Effector memory CD8-positive, alpha-beta T cell (primary cell): Measurements from ENCODE around the gene UCMA.
"Not testable (repeated sequence)": the region's sequence is repeated elsewhere in the genome, so short reads cannot be mapped to it uniquely, and the experiment has no call there.

ENCODE experiments used
- ATAC-seq: fragments of 150-1000 bp; cut with Tn5 transposase; replicated peaks from 2 replicates; pipeline ENCODE4 v1.10.0; 2021; ENCODE audit warnings: mild to moderate bottlenecking, moderate library complexity
- DNase-seq, 3 experiments: peaks; one replicate each; pipeline ENCODE4 v3.0.0; 2021
- H3K27ac Mint-ChIP-seq, 2 donors: one replicate each; pipeline ENCODE4 v1.8.0; 2022; ENCODE audit warnings: mild to moderate bottlenecking in 2 of 2, mixed read lengths in 2 of 2, moderate library complexity in 2 of 2
- H3K27me3 Mint-ChIP-seq, 2 donors: one replicate each; pipeline ENCODE4 v1.8.0; 2022; ENCODE audit warnings: mixed read lengths in 2 of 2
- H3K36me3 Mint-ChIP-seq: one replicate; pipeline ENCODE4 v1.8.0; 2022; ENCODE audit warnings: mild to moderate bottlenecking, moderate library complexity, mixed read lengths; ENCODE audit not compliant: insufficient read depth
- H3K4me1 Mint-ChIP-seq, 2 donors: one replicate each; pipeline ENCODE4 v1.8.0; 2022; ENCODE audit warnings: low read depth in 2 of 2, mixed read lengths in 2 of 2
- H3K4me3 Mint-ChIP-seq, 2 donors: one replicate each; pipeline ENCODE4 v1.8.0; 2022; ENCODE audit warnings: mild to moderate bottlenecking in 2 of 2, mixed read lengths in 2 of 2, moderate library complexity in 2 of 2
- H3K9me3 Mint-ChIP-seq, 2 donors: one replicate each; pipeline ENCODE4 v1.8.0; 2022; ENCODE audit warnings: mixed read lengths in 2 of 2

UCMA gene

GRCh38 chr10:13253726-13254125, 19.6 kb upstream of the UCMA start:
- H3K27ac Mint-ChIP-seq = no peak overlapping the region
- no peak for DNase-seq
- no peaks in the 10 kb centered on the region for H3K36me3 Mint-ChIP-seq
- H3K9me3 Mint-ChIP-seq = no peaks in the 10 kb centered on the region
- no peaks in the 10 kb centered on the region for H3K4me1 Mint-ChIP-seq
- no peak for ATAC-seq
- H3K4me3 Mint-ChIP-seq = no peak overlapping the region
- peaks cover 0 to 20% of the 10 kb centered on the region in 2 donors for H3K27me3 Mint-ChIP-seq

GRCh38 chr10:13247784-13248183, 13.6 kb upstream of the UCMA start:
- H3K4me1 Mint-ChIP-seq = no peaks in the 10 kb centered on the region
- H3K36me3 Mint-ChIP-seq = no peaks in the 10 kb centered on the region
- no peak overlapping the region for H3K4me3 Mint-ChIP-seq
- H3K9me3 Mint-ChIP-seq = no peaks in the 10 kb centered on the region
- no peak overlapping the region for H3K27ac Mint-ChIP-seq
- no peaks in the 10 kb centered on the region for H3K27me3 Mint-ChIP-seq
- no peak for DNase-seq
- no peak for ATAC-seq

DNA sequence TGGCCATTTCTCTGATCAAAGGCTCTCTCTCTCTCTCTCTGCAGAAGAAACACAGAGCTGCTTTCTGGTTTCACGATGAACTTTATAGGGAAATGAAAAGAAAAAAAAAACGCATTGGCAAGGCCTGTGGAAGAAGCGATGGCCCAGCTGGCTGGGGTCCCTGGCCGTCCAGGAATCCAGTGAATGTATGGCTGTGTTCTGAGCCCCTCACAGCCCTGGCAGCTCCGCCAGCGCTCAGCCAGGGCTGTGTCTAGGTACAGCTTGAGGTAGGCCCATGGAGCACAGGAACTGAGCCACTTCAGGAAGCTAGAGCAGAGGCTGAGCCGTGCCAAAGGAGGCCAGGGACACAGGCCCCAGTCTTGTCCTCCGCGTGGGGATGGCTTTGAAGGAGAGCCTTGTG, 13.1 kb upstream of the UCMA start:
- no peak for ATAC-seq
- no peak for DNase-seq
- H3K27me3 Mint-ChIP-seq = no peaks in the 10 kb centered on the region
- no peaks in the 10 kb centered on the region for H3K9me3 Mint-ChIP-seq
- H3K27ac Mint-ChIP-seq = no peak overlapping the region
- no peaks in the 10 kb centered on the region for H3K4me1 Mint-ChIP-seq
- H3K36me3 Mint-ChIP-seq = no peaks in the 10 kb centered on the region
- no peak overlapping the region for H3K4me3 Mint-ChIP-seq

DNA sequence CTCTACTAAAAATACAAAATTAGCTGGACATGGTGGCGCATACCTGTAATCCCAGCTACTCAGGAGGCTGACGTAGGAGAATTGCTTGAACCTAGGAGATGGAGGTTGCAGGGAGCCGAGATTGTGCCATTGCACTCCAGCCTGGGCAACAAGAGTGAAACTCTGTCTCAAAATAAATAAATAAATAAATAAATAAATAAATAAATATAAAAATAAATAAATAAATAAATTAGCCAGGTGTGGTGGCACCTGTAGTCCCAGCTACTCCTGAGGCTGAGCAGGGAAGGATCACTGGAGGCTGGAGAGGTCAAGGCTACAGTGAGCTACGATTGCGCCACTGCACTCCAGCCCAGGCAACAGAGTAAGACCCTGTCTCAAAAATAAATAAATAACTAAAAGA, 8.1 kb upstream of the UCMA start:
- not testable (repeated sequence) for H3K9me3 Mint-ChIP-seq, H3K4me3 Mint-ChIP-seq, DNase-seq, H3K36me3 Mint-ChIP-seq, ATAC-seq, H3K4me1 Mint-ChIP-seq, H3K27ac Mint-ChIP-seq
- peaks cover 10 to 15% of the 10 kb centered on the region in 2 donors for H3K27me3 Mint-ChIP-seq

DNA sequence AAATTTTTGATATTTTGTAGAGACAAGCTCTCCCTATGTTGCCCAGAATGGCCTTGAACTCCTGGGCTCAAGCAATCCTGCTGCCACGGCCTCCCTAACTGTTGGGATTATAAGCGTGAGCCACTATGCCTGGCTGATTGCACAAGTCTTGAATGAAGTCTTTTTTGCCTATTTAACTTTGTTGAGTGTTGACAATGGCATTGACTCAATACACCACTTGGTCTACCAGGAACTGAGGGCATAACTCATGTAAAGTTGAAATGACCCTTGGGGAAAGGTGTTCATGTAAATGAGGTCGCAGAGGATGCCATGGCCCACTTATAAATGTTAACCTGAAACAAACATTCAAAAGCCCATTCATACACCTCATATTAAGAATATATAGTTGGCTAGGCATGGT, 7.4 kb upstream of the UCMA start:
- ATAC-seq (no peak), DNase-seq (no peak)
- Mint-ChIP-seq H3K4me3 (no peak overlapping the region), H3K4me1 (no peaks in the 10 kb centered on the region), H3K27ac (no peak overlapping the region), H3K9me3 (no peaks in the 10 kb centered on the region), H3K36me3 (no peaks in the 10 kb centered on the region), H3K27me3 (peaks cover 10 to 15% of the 10 kb centered on the region in 2 donors)

- Mint-ChIP-seq H3K9me3 (no peaks in the 10 kb centered on the region), H3K4me1 (no peaks in the 10 kb centered on the region), H3K27ac (no peak overlapping the region), H3K36me3 (no peaks in the 10 kb centered on the region), H3K4me3 (no peak overlapping the region), H3K27me3 (peaks cover 10 to 15% of the 10 kb centered on the region in 2 donors)
- DNase-seq (no peak), ATAC-seq (no peak)
Observed at GRCh38 chr10:13239923-13240322, 5.7 kb upstream of the UCMA start.

DNA sequence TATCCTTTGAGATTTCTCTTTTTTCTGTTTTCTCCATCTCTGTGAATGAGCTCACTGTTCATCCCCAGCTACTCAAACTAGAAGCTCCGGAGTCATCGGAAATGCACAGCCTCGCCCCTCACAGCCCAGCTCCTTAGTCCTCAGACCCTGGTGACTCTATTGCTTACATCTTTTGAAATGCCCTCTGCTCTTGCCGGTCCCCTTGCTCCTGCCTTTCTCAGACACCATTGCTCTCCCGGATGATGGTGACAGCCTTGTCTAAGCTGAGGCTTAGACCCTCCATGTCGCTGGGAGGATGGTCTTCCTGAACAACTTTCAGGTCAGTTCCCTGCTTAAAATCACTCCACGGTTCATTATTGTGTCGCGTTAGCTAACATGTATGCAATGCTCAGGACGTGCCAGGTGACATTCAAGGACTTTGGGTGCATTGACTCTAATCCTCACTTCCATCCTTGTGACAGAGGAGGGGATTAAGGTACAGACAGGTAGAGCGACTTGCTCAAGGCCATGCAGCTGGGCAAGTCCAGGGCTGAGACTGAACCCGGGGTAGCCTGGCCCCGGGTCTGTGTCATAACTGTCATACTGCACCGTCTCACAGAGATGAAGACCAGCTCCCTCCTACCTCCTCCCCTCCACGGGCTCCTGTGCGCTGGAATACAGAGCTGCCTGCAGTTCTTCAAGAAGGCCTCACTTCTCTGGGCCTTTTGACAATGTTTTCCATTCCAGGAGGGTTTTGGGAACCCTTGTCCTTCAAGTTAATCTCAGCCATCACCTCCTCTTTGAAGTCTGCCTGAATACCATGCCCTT, 4.3 kb upstream of the UCMA start:
- Mint-ChIP-seq H3K9me3 (no peaks in the 10 kb centered on the region), H3K36me3 (no peaks in the 10 kb centered on the region), H3K27me3 (peaks cover 18 to 26% of the 10 kb centered on the region in 2 donors), H3K4me1 (no peaks in the 10 kb centered on the region), H3K4me3 (no peak overlapping the region), H3K27ac (no peak overlapping the region)
- ATAC-seq (no peak), DNase-seq (no peak)

GRCh38 chr10:13236638-13237037, 2.5 kb upstream of the UCMA start:
- H3K27ac Mint-ChIP-seq = no peak overlapping the region
- DNase-seq (no peak), ATAC-seq (no peak)
- H3K36me3 Mint-ChIP-seq = no peaks in the 10 kb centered on the region
- no peaks in the 10 kb centered on the region for H3K9me3 Mint-ChIP-seq
- no peaks in the 10 kb centered on the region for H3K4me1 Mint-ChIP-seq
- H3K27me3 Mint-ChIP-seq = peaks cover 24 to 33% of the 10 kb centered on the region in 2 donors
- no peak overlapping the region for H3K4me3 Mint-ChIP-seq

- H3K4me1 Mint-ChIP-seq, H3K36me3 Mint-ChIP-seq, H3K27ac Mint-ChIP-seq, DNase-seq, H3K4me3 Mint-ChIP-seq, ATAC-seq, H3K9me3 Mint-ChIP-seq: not testable (repeated sequence)
- peaks cover 24 to 41% of the 10 kb centered on the region in 2 donors for H3K27me3 Mint-ChIP-seq
Observed at GRCh38 chr10:13234736-13235135, 562 bp upstream of the UCMA start.

GRCh38 chr10:13233358-13233757, 816 bp downstream of the UCMA start:
- Mint-ChIP-seq H3K27me3 (peaks cover 17 to 42% of the 10 kb centered on the region in 2 donors), H3K4me3 (no peak overlapping the region), H3K9me3 (no peaks in the 10 kb centered on the region), H3K4me1 (no peaks in the 10 kb centered on the region), H3K27ac (no peak overlapping the region), H3K36me3 (no peaks in the 10 kb centered on the region)
- DNase-seq = no peak
- no peak for ATAC-seq

GRCh38 chr10:13231808-13232207, 2.4 kb downstream of the UCMA start:
- DNase-seq (no peak), ATAC-seq (no peak)
- no peaks in the 10 kb centered on the region for H3K4me1 Mint-ChIP-seq
- no peak overlapping the region for H3K27ac Mint-ChIP-seq
- peaks cover 14 to 33% of the 10 kb centered on the region in 2 donors for H3K27me3 Mint-ChIP-seq
- H3K9me3 Mint-ChIP-seq = no peaks in the 10 kb centered on the region
- no peaks in the 10 kb centered on the region for H3K36me3 Mint-ChIP-seq
- H3K4me3 Mint-ChIP-seq = no peak overlapping the region

DNA sequence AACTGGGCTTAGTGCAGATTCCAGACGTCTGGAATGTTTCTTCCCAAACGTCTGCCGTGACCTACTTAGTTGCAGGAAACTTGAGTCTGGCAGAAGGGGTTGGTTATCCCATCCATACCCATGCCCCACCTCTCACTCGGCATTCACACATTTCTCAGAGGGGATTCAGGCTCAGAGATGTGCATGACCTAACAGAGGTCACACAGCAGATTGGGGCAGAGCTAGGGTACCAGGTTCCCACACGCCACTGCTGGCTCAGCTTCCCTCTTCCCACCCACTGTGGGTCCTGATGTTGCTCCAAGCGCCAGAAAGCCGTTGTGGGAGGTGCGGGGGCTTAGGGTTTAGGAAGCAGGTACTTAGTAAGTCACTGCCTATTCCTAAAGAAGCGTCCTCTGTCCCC, 3.0 kb downstream of the UCMA start:
- Mint-ChIP-seq H3K36me3 (no peaks in the 10 kb centered on the region), H3K9me3 (no peaks in the 10 kb centered on the region), H3K27me3 (peaks cover 14 to 33% of the 10 kb centered on the region in 2 donors), H3K4me1 (no peaks in the 10 kb centered on the region), H3K27ac (no peak overlapping the region), H3K4me3 (no peak overlapping the region)
- ATAC-seq = no peak
- DNase-seq = no peak

DNA sequence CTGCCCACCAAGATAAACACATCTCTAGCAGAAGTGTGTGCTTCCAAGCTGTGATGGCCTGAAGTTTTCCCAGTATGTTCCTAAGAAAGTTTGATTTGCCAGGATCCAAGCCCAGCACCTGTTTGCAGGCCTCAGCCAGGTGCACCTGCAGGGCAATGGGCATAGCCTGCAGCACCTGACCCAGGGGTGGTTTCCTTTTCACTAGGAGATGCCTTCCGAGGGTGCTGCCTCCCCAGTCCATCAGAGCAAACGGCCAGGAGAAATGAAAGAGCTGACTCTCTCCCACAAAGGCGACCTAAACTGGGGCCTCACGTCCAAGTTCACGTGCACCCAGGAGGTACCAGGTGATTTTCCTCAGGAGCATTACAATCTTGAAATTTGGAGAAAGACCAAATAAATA, 7.1 kb downstream of the UCMA start:
- Mint-ChIP-seq H3K36me3 (no peaks in the 10 kb centered on the region), H3K9me3 (no peaks in the 10 kb centered on the region), H3K27ac (no peak overlapping the region), H3K27me3 (peaks cover 0 to 14% of the 10 kb centered on the region in 2 donors), H3K4me3 (no peak overlapping the region), H3K4me1 (no peaks in the 10 kb centered on the region)
- DNase-seq = no peak
- ATAC-seq = no peak

- Mint-ChIP-seq H3K4me1 (no peaks in the 10 kb centered on the region), H3K9me3 (no peaks in the 10 kb centered on the region), H3K4me3 (no peak overlapping the region), H3K36me3 (no peaks in the 10 kb centered on the region), H3K27me3 (peaks cover 0 to 14% of the 10 kb centered on the region in 2 donors), H3K27ac (no peak overlapping the region)
- ATAC-seq (no peak), DNase-seq (no peak)
Observed at GRCh38 chr10:13225601-13226000, 8.6 kb downstream of the UCMA start.
